ENCODE data around the gene MEAK7.
"Not testable (repeated sequence)": the region's sequence is repeated elsewhere in the genome, so short reads cannot be mapped to it uniquely, and the experiment has no call there.

MEAK7 gene

DNA sequence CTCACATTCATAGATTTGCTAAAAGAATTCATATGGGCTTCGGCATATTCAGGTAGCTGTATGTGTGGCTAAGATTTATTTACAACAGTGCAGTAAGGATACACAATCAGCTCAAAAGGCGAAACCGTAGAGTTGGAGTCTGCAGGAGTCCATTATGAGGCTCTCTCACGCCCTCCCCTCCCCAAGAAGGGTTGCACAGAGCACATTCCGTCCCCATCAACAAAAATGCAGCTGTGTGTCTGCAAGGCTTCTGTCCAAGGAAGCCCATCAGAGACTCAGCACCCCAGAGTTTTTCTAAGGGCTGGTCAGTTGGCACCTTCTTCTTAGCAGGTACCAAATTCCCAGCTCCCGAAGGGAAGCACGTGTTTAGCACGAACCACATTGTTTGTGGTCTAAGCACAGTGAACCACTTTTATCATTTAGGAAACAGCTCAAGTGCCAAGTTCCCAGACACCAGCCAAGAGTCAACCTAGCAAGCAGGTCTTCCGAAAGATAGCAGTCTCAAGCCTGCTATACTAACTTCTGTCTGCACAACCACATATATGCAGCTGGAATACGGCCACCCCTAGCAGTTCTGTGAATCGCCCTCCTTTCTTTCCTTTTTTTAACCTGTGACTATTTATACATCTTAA lies 28.5 kb upstream of the MEAK7 start:
- DNase-seq (ENCODE audit: low read depth), result no peak

DNA sequence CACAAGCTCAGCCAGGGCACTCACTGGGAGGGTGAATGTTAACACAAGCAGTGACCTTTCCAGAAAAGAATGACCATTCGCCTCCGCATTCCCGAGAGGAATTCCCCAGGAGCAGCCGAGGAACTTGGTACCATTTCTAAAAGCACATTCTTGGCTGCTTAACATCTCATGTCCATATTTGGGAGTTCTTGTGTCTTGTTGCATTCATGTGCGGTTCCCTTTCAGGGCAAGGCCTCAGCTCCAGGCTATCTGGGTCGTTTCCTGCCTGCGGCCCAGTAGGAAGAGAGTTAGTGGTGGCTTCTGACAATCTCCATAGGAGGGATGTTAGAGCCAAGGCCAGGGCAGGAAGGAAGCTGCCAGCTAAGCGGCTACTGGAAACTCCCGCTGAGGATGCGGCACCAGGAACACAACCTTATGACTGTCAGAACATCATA lies 27.8 kb upstream of the MEAK7 start:
- peak; percentile 86 for DNase-seq (ENCODE audit: low read depth)

DNA sequence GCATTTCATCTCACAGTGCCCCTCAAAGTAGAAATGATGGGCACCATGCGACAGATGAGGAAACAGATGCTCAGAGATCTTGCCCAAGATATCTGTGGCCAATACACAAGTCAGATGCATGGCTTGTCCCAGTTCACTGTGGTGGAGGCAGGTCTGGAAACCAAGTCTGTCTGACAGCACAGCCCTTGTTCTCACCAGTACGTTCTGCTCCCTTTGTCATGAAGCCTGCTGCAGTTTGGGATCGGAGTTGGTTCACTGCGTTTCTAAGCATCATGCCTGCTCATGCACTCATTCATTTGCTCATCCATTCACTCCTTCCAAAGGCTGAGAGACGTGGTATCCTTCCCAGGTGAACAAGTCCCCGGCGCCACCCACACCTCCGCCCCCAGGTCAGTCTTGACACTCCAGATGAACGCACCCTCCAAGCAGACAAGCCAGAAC lies 27.2 kb upstream of the MEAK7 start:
- no peak for DNase-seq (ENCODE audit: low read depth)

GRCh38 chr16:84530590-84530989 lies 26.1 kb upstream of the MEAK7 start:
- DNase-seq (ENCODE audit: low read depth), result no peak

DNA sequence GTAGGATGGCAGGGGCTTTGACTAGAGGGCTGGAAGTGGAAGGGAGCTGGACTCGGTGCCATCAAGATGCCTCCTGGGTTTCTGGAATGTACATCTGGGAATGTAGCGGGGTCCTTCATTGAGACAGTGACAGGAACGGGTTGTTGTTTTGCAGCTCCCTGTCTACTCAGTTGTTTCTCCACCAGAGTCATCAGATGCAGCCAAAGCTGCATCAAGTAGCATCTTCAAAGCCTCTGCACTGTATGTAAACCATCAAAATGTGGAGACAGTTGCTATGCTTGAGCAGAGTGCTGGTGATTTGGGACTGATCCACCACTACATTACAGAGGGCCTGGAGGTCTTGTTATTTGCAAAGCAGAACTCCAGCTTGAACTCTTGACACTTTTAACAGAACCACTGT lies 25.1 kb upstream of the MEAK7 start:
- no peak for DNase-seq (ENCODE audit: low read depth)

DNA sequence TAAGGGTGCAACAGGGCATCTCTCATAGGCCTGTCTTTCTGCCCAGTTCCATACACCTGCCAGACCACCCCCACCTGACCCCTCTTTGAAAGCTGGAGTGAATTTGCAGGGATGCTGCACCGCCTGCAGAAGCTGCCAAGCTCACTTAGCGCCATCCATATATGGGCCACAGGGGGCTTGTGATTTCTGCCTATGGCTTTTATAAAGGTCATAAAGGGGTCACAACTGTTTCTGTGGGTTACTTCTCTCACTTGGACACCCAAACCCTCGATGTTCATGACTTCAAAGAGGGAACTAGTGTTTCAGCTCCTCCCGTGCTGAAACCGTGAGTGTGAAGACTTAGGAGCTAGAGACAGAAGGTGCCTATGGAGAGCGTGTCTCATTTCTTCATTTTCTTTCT lies 23.9 kb upstream of the MEAK7 start:
- no peak for DNase-seq (ENCODE audit: low read depth)

DNA sequence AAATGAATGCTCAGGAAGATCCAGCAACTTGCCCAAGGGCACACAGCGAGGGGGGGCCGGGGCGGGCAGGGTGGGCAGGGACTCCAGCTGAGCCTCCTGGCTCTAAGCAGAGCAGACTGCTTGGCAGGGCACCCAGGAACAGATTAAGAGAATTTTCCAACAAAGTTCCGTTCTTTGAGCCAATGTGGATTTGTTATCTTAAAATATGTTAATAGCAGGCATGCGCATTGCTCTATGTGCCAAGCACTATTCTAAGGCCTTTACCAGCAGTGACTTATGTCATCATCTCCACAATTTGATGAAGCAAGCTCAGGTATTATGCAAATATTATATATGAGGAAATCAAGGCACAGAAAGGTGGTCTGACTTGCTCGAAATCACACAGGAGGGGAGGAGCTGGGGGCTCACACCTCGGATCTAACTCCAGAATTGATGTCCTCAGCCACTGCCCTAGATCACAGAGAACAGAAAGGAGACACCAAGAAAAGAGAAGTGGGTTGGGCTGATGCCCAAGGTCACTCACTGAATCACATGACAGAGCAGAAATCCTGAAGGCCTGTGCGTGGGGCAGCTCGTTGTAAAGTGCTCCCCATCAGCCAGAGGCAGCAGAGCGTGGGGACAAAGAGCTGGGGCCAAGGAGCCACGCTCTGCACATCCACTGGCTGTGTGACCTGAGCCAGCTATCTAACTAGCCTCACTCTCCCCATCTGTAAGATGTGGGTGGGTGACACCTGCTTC lies 23.2 kb upstream of the MEAK7 start:
- DNase-seq (ENCODE audit: low read depth), result no peak

GRCh38 chr16:84526794-84527531 lies 22.5 kb upstream of the MEAK7 start:
- DNase-seq (ENCODE audit: low read depth), result no peak

- not testable (repeated sequence) for DNase-seq (ENCODE audit: low read depth)
Observed at GRCh38 chr16:84524941-84525581, 20.6 kb upstream of the MEAK7 start.

GRCh38 chr16:84524346-84524920 lies 20.0 kb upstream of the MEAK7 start:
- no peak for DNase-seq (ENCODE audit: low read depth)

GRCh38 chr16:84521497-84521770 lies 17.0 kb upstream of the MEAK7 start:
- no peak for DNase-seq (ENCODE audit: low read depth)

DNA sequence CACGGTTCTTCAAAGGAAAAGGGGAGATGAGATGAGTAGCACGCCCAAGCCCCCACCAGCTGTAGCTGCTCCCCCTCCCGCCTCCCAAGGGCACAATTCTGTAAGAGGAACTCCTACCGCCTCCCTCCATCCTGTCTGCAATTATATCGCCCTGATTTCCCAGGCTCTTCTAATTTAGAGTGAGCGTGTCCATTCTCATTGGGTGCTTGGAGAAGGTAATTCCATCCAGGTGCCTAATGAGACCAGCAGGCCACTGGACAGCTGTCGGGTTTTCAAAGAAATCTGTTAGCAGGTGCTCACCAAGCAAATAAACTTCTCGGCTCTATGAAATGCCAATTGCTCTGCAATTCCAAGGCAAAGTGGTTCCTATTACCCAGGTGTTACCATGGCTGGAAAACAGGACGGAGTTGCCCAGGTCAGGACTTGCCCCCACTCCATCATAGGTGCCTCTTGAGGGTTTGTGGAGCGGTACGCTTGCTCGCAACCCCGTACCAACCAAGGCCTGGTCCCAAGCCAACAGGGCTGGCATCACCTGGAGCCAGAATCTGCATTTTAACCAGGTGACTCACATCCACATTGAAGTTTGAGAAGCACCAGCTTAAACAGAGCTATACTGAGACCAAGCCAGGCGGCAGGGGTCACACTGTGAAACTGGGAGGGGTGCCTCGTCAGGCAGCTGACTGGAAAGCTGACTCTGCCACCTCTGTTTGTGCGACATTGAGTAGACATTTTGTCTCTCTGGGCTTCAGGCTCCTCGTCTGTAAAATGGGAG lies 16.5 kb upstream of the MEAK7 start:
- DNase-seq (ENCODE audit: low read depth), result no peak

DNA sequence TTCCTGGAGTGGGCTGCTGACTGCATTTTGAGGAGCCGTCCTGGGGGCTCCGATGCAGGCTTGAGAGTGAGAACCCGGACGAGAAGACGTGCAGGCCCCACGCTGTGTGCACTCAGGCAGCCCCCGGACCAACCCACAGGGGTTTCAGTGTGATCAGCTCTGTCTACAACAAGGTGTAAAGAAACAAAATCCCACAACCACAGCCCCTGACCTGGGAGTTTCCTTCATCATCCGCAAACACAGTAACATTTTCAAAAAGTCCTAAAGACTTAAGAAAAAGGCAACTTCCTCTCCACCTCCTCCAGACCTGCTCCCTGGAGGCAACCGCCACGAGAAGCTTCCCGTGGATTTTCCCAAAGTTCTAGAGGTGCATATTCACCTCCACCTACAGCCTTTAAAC lies 15.4 kb upstream of the MEAK7 start:
- no peak for DNase-seq (ENCODE audit: low read depth)

DNA sequence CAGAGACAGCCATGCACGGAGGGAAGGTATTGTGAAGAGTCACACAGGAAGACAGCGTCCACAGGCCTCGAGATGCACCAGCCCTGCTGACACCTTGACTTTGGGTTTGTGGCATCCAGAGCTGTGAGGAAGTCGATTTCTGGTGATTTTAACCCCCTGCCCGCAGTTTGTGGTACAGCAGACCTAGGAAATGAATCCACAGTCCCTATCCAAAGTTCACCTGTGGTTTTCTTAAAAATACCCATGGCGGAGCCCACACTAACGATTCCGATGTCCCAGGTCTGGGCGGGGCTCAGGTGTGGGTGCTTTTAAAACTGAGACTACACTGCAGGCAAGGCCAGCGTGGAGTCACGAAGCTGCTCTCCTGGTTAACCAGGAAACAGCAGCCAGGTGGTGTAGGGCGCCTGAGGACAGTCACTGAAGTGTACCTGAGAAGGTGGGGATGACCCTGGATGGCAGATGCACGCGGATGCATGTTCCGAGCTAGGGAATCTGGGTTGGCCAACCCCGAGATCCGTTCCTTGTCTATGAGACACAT lies 14.4 kb upstream of the MEAK7 start:
- DNase-seq (ENCODE audit: low read depth), result no peak

DNA sequence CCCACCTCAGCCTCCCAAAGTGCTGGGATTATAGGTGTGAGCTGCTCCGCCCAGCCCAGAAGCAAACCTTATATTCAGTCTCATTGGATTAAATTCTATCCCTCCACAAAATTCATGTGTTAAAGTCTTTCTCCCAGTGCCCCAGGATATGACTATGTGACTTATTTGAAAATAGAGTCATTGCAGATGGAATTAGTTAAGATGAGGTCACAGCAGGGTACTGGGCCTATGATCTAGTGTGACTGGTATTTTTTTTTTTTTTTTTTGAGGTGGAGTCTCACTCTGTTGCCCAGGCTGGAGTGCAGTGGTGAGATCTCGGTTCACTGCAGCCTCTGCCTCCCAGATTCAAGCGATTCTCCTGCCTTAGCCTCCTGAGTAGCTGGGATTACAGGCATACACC lies 13.8 kb upstream of the MEAK7 start:
- peak; percentile 50 for DNase-seq (ENCODE audit: low read depth)

GRCh38 chr16:84517366-84517765 lies 12.9 kb upstream of the MEAK7 start:
- no peak for DNase-seq (ENCODE audit: low read depth)

DNA sequence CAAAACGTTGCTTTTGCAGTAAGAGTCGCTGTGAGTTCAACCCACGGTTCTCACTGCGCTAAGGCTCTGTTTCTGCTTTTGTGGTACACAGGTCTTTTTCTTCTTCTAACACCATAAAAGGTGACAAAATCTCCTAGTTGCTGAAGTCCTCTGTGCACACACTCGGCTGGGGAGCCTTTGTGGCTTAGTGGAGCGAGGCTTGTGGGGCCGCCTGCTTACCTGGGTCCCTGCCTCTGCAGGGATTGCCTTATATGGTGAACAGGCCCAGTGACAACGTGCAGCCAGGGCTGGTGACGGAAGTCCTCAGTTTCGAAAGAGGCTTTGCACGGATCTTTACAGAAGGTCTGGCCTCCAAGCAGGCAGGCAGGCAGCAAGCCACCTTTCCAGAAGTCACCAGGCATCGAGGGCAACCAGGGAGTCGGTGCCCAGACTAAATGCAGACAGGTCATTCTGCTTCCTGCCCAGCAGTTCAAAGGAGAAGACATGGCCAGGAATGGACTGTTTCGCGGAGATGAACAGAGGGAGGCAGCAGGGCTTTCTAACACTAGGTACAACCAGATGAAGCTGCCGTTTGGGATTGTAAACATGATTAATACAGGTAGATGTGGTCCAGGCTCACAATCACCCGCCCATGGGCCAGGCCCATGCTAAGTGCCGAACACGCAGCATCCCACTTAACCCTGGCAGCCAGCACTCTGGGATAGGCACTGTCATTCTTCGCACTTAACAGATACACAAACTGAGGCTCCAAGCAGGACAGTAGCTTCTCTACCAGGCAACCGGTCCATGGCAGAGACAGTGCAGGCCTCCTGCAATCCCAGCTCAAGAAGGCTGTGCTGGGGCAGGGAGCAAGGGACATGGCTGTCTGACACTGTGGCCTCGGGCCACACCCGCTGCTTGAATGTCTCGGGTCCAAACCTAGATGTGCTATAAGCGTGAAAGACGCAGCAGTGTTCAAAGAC lies 10.7 kb upstream of the MEAK7 start:
- no peak for DNase-seq (ENCODE audit: low read depth)

DNA sequence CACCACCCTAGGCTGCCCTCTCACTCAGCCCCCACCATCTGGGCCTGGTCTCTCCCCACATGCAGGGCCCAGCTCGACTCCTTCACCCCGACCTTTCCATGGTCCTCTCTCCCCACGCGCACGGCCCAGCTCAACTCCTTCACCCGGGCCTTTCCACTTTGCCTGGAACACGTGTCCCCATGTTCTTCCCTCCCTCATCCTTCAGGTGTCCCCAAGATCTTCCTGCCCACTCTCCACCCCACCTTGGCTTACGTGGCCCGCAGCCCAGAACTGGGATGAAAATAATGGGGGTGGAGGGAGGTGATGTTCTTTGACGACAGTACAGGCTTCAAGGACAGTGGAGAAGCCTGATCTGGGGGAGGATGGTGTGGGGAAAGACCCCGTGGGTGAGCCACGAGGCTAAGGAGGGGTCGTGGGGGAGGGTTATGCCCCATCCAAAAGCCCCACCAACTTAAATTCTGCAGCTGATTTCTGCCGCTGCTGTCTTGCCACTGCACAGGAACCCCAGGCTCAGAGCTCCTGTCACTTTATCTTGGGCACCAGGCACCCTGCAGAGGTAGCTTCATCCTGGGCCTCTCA lies 9.9 kb upstream of the MEAK7 start:
- no peak for DNase-seq (ENCODE audit: low read depth)

GRCh38 chr16:84513666-84514065 lies 9.2 kb upstream of the MEAK7 start:
- DNase-seq (ENCODE audit: low read depth), result no peak

GRCh38 chr16:84513123-84513522 lies 8.7 kb upstream of the MEAK7 start:
- no peak for DNase-seq (ENCODE audit: low read depth)
